ENCODE results near the gene FAM171A2.

- TF ChIP-seq, protein P1, sequence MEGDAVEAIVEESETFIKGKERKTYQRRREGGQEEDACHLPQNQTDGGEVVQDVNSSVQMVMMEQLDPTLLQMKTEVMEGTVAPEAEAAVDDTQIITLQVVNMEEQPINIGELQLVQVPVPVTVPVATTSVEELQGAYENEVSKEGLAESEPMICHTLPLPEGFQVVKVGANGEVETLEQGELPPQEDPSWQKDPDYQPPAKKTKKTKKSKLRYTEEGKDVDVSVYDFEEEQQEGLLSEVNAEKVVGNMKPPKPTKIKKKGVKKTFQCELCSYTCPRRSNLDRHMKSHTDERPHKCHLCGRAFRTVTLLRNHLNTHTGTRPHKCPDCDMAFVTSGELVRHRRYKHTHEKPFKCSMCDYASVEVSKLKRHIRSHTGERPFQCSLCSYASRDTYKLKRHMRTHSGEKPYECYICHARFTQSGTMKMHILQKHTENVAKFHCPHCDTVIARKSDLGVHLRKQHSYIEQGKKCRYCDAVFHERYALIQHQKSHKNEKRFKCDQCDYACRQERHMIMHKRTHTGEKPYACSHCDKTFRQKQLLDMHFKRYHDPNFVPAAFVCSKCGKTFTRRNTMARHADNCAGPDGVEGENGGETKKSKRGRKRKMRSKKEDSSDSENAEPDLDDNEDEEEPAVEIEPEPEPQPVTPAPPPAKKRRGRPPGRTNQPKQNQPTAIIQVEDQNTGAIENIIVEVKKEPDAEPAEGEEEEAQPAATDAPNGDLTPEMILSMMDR (IDR thresholded peaks at IDR 0.05), result no peak
- no peak for TF ChIP-seq POLR2A (IDR thresholded peaks at IDR 0.05)
Measured at GRCh38 chr17:44311562-44312181, 52.0 kb downstream of the FAM171A2 start.

All from body of pancreas (tissue), 4 donors.